HG03139 (cell line): ENCODE data around the gene AP3M1.
"Not testable (repeated sequence)": the region's sequence is repeated elsewhere in the genome, so short reads cannot be mapped to it uniquely, and the experiment has no call there.

Experiments used
- ATAC-seq: cut with Tn5 transposase; IDR thresholded peaks from one replicate; pipeline ENCODE4 v1.9.1; 2021; ENCODE audit not compliant: unreplicated experiment

AP3M1 gene

GRCh38 chr10:74164716-74165529 is 14.3 kb upstream of the AP3M1 start:
- no peak for ATAC-seq

- no peak for ATAC-seq
These were observed 12.9 kb upstream of the AP3M1 start for GRCh38 chr10:74163319-74164068.

- ATAC-seq = no peak
These were observed 9.4 kb upstream of the AP3M1 start for GRCh38 chr10:74160013-74160412.

- ATAC-seq = no peak
These were observed 6.3 kb upstream of the AP3M1 start for GRCh38 chr10:74156919-74157289.

GRCh38 chr10:74153676-74154075 is 3.0 kb upstream of the AP3M1 start:
- no peak for ATAC-seq

- ATAC-seq = no peak
These were observed 2.5 kb upstream of the AP3M1 start for GRCh38 chr10:74153123-74153522.

GRCh38 chr10:74151879-74152722 is 1.5 kb upstream of the AP3M1 start:
- ATAC-seq = no peak

- ATAC-seq = peak; percentile 83
These were observed 606 bp upstream of the AP3M1 start, which contains the start of gene ADK for GRCh38 chr10:74150990-74151878. Gene ADK, plus strand, starts transcription at chr10:74151221. Its CDS starts 58 bp downstream, at chr10:74151279.

- not testable (repeated sequence) for ATAC-seq
These were observed 3.6 kb downstream of the AP3M1 start for GRCh38 chr10:74146980-74147379.

GRCh38 chr10:74145133-74145532 is 5.5 kb downstream of the AP3M1 start:
- no peak for ATAC-seq

GRCh38 chr10:74140553-74140952 is 10.1 kb downstream of the AP3M1 start:
- ATAC-seq = no peak

- no peak for ATAC-seq
These were observed 10.6 kb downstream of the AP3M1 start for GRCh38 chr10:74139981-74140380.

- not testable (repeated sequence) for ATAC-seq
These were observed 12.0 kb downstream of the AP3M1 start for GRCh38 chr10:74138596-74138995.

- ATAC-seq = no peak
These were observed 12.6 kb downstream of the AP3M1 start for GRCh38 chr10:74137992-74138391.

GRCh38 chr10:74135452-74135851 is 15.2 kb downstream of the AP3M1 start:
- no peak for ATAC-seq

GRCh38 chr10:74133923-74134820 is 16.5 kb downstream of the AP3M1 start:
- ATAC-seq = no peak

- no peak for ATAC-seq
These were observed 27.5 kb downstream of the AP3M1 start for GRCh38 chr10:74123081-74123480.

- ATAC-seq = no peak
These were observed 28.6 kb downstream of the AP3M1 start for GRCh38 chr10:74122060-74122459.

- ATAC-seq = no peak
These were observed 29.3 kb downstream of the AP3M1 start for GRCh38 chr10:74121368-74121767.
